Gastrocnemius medialis (tissue), 4 donors: ENCODE results near the gene ASIC2.

Experiments used
- POLR2A ChIP-seq, 2 donors: fragments of 450-650 bp; IDR thresholded peaks; one replicate each; pipeline ENCODE4 v1.6.1; 2017; ENCODE audit warnings: antibody characterized with exemption in 2 of 2, mild to moderate bottlenecking in 2 of 2, moderate library complexity in 2 of 2
- TF ChIP-seq, protein P1 (sequence below), 5 experiments: fragments of 450-650 bp in 3 of 5; fragments of 200-600 bp in 2 of 5; sonication (generic) in 2 of 5; IDR thresholded peaks in 4 of 5; conservative IDR thresholded peaks in 1 of 5; 1 replicate in 4 of 5; 2 replicates in 1 of 5; pipeline ENCODE4 v1.5.1; 2016 to 2019; ENCODE audit warnings: antibody characterized with exemption in 5 of 5, mild to moderate bottlenecking in 3 of 5, moderate library complexity in 3 of 5

- TF ChIP-seq, protein P1, sequence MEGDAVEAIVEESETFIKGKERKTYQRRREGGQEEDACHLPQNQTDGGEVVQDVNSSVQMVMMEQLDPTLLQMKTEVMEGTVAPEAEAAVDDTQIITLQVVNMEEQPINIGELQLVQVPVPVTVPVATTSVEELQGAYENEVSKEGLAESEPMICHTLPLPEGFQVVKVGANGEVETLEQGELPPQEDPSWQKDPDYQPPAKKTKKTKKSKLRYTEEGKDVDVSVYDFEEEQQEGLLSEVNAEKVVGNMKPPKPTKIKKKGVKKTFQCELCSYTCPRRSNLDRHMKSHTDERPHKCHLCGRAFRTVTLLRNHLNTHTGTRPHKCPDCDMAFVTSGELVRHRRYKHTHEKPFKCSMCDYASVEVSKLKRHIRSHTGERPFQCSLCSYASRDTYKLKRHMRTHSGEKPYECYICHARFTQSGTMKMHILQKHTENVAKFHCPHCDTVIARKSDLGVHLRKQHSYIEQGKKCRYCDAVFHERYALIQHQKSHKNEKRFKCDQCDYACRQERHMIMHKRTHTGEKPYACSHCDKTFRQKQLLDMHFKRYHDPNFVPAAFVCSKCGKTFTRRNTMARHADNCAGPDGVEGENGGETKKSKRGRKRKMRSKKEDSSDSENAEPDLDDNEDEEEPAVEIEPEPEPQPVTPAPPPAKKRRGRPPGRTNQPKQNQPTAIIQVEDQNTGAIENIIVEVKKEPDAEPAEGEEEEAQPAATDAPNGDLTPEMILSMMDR (IDR thresholded peaks at IDR 0.05 in 4 of 5, conservative IDR thresholded peaks at IDR 0.05 in 1 of 5) = no peak
- TF ChIP-seq POLR2A (IDR thresholded peaks at IDR 0.05) = no peak
Observed at GRCh38 chr17:33044771-33045170, 248.3 kb downstream of the ASIC2 start.
